ENCODE results near the gene CYP26A1.

- TF ChIP-seq, protein P1, sequence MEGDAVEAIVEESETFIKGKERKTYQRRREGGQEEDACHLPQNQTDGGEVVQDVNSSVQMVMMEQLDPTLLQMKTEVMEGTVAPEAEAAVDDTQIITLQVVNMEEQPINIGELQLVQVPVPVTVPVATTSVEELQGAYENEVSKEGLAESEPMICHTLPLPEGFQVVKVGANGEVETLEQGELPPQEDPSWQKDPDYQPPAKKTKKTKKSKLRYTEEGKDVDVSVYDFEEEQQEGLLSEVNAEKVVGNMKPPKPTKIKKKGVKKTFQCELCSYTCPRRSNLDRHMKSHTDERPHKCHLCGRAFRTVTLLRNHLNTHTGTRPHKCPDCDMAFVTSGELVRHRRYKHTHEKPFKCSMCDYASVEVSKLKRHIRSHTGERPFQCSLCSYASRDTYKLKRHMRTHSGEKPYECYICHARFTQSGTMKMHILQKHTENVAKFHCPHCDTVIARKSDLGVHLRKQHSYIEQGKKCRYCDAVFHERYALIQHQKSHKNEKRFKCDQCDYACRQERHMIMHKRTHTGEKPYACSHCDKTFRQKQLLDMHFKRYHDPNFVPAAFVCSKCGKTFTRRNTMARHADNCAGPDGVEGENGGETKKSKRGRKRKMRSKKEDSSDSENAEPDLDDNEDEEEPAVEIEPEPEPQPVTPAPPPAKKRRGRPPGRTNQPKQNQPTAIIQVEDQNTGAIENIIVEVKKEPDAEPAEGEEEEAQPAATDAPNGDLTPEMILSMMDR (conservative IDR thresholded peaks at IDR 0.05 in 1 of 2, IDR thresholded peaks at IDR 0.05 in 1 of 2; ENCODE audit: extremely low read depth in 1 of 2, insufficient read depth in 1 of 2, low read depth in 1 of 2, low read length in 2 of 2): no peak
- no peak for TF ChIP-seq EZH2 (IDR thresholded peaks at IDR 0.05; ENCODE audit: borderline replicate concordance, low read length)
Observed at GRCh38 chr10:93058139-93058538, 15.6 kb upstream of the CYP26A1 start.
